ENCODE results near the gene PHF10.

- TF ChIP-seq POLR2AphosphoS5 (IDR thresholded peaks at IDR 0.05; ENCODE audit: borderline replicate concordance, low read depth, low read length): no peak
- no peak for TF ChIP-seq EZH2 (IDR thresholded peaks at IDR 0.05)
- TF ChIP-seq FOXP2 (optimal IDR thresholded peaks at IDR 0.05; ENCODE audit: control extremely low read depth, extremely low read length, insufficient read depth): no peak
Measured at GRCh38 chr6:169738204-169738975, 14.1 kb upstream of the PHF10 start.

Measured in SK-N-MC (cell line).